22Rv1 (cell line): ENCODE data around the gene CNPY1.

ENCODE experiments used
- ZFX ChIP-seq: fragments of 450-650 bp; IDR thresholded peaks from 2 replicates; pipeline ENCODE4 v1.6.1; 2017; ENCODE audit warnings: antibody characterized with exemption, borderline replicate concordance
- TF ChIP-seq, protein P1 (sequence below): fragments of 450-650 bp; IDR thresholded peaks from 2 replicates; pipeline ENCODE4 v1.5.1; 2017; ENCODE audit warnings: mild to moderate bottlenecking

DNA sequence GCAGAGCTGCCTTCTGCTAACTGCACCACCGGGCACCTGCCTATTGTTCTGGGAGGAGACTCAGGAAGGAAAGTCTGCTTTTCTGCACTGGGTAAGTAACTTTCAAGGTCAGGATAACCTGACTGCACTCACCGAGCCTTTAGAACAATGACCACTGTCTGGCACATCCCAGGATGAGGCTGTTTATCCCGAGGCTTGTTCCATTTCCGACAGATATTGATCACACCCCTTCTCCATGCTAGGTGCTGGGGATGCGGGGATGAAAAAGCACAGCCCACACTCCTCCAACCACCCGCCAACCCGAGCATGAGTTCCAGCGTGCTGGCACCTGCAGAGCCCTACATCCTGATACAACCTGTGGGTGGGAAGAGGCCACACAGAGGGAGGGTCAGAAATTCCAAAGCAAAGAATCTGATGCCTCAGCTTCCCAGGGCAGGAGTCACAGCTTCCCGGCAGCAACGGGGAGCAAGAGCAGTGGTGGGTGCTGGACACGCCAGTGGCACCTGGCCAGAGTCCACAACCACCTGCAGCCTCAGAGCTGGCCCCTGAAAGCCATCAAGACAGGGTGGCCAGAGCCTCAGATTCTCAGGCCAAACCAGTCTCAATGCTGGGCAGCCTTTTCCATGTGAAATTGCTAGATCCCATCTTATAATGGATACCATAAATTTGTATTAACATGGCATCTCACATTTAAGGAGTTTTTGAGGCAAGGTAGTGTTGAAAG lies 34.9 kb upstream of the CNPY1 start:
- TF ChIP-seq, protein P1, sequence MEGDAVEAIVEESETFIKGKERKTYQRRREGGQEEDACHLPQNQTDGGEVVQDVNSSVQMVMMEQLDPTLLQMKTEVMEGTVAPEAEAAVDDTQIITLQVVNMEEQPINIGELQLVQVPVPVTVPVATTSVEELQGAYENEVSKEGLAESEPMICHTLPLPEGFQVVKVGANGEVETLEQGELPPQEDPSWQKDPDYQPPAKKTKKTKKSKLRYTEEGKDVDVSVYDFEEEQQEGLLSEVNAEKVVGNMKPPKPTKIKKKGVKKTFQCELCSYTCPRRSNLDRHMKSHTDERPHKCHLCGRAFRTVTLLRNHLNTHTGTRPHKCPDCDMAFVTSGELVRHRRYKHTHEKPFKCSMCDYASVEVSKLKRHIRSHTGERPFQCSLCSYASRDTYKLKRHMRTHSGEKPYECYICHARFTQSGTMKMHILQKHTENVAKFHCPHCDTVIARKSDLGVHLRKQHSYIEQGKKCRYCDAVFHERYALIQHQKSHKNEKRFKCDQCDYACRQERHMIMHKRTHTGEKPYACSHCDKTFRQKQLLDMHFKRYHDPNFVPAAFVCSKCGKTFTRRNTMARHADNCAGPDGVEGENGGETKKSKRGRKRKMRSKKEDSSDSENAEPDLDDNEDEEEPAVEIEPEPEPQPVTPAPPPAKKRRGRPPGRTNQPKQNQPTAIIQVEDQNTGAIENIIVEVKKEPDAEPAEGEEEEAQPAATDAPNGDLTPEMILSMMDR = no peak
- no peak for TF ChIP-seq ZFX
